NCI-H2081 treated with DMSO at 0.1 percent for 48 hours (cell line): Measurements from ENCODE around the gene CHST4.
"Not testable (repeated sequence)": the region's sequence is repeated elsewhere in the genome, so short reads cannot be mapped to it uniquely, and the experiment has no call there.

ENCODE experiments used
- DNase-seq: peaks from one replicate; lab custom pipeline; 2025; lab: John Stamatoyannopoulos, UW

Gene CHST4

GRCh38 chr16:71524566-71525553 is 1.4 kb upstream of the CHST4 start:
- no peak for DNase-seq

DNA sequence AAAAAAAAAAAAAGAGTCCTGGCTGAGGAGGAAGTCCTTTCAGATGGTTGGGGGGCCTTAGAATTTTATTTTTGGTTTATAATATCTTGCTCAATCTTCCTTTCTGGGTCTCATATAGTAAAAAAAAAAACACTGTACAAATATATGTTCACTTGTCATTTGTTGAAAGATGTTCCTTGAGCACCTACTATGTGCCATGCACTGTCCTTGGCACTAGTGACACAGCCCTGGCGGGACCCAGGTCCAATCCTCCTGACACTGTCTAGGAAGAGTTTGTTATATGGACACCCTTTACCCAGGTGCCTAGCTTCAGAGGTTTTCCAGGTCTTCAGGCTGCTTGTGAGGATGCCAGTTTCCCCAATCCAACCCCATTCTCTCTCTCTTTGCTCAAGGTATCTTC is 2.0 kb downstream of the CHST4 start:
- no peak for DNase-seq

- DNase-seq = no peak
Measured at GRCh38 chr16:71528863-71529262, 2.6 kb downstream of the CHST4 start.

- DNase-seq = no peak
Measured at GRCh38 chr16:71532366-71532765, 6.1 kb downstream of the CHST4 start.

DNA sequence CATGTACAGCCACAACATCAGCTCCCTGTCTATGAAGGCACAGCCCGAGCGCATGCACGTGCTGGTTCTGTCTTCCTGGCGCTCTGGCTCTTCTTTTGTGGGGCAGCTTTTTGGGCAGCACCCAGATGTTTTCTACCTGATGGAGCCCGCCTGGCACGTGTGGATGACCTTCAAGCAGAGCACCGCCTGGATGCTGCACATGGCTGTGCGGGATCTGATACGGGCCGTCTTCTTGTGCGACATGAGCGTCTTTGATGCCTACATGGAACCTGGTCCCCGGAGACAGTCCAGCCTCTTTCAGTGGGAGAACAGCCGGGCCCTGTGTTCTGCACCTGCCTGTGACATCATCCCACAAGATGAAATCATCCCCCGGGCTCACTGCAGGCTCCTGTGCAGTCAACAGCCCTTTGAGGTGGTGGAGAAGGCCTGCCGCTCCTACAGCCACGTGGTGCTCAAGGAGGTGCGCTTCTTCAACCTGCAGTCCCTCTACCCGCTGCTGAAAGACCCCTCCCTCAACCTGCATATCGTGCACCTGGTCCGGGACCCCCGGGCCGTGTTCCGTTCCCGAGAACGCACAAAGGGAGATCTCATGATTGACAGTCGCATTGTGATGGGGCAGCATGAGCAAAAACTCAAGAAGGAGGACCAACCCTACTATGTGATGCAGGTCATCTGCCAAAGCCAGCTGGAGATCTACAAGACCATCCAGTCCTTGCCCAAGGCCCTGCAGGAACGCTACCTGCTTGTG is 10.7 kb downstream of the CHST4 start:
- DNase-seq = no peak

DNA sequence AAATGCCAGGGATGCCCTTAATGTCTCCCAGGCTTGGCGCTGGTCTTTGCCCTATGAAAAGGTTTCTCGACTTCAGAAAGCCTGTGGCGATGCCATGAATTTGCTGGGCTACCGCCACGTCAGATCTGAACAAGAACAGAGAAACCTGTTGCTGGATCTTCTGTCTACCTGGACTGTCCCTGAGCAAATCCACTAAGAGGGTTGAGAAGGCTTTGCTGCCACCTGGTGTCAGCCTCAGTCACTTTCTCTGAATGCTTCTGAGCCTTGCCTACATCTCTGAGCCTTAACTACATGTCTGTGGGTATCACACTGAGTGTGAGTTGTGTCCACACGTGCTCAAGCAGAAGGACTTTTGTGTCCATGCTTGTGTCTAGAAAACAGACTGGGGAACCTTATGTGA is 11.4 kb downstream of the CHST4 start:
- DNase-seq = no peak

DNA sequence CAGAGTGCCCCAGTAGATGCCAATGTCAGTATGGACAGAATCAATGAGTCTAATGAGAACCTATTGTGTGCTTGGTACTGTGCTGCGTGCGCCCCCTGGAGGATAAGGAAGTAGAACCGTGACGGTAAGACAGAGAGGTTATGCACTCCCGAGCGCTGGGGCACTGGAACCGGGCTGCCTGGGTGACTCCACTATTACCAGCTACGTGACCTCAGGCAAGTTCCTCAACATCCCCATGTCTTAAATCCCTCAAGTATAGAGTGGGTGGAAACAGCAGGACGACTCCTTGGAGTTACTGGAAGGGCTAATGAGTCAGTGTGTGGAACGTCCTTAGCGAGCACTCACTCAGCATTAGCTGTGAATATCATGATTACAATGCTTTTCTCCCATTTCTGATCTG is 16.2 kb downstream of the CHST4 start:
- no peak for DNase-seq

DNA sequence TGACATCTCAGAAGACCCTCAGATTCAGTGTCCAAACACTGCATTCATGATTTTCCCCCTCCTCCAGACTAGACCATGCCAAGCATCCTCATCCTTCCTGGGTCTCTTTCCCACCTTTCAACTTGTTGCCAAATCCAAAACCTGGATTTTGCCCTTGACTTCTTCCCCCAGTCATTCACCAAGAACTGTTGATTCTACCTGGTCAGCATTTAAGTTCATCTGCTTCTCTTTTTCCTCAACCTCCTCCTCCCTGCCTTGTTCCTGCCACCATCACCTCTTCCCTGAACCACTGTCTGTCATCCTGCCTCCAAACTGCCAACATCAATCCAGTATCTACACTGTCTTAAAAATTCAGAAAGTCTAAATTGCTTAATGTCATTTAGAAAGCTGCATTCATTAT is 20.9 kb downstream of the CHST4 start:
- no peak for DNase-seq

- no peak for DNase-seq
Measured at GRCh38 chr16:71552698-71553503, 26.7 kb downstream of the CHST4 start.

DNA sequence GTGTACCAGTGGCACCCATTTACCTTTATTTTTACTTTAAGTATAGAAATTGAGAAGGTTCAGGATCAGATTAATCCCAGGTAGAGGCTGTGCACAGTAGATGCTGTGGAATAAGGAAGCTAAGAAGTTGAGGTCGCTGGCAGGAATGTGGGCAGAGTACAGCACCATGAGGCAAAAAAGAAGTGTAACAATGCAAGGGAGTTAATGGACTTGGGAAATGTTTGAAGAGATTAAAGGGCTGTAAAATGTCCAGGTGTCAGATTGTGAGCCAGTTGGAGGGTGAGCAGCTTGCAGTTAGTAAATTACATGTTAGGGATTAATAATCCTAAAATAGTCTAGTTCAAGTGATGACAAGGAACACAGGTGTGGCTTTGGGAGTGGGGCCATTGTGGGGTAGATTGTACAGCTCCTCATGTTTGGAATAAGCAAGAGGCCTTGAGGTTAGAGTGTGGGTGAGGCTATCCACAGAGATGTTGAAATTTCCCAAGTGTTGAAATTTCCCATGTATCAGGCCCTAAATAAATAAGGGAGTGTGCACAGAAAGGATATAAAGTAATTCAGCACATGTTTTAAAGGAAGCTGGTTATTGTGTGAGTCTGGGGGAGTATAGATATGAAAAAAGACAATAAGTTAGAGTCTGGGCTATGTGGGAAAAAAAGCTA is 29.1 kb downstream of the CHST4 start:
- no peak for DNase-seq

DNA sequence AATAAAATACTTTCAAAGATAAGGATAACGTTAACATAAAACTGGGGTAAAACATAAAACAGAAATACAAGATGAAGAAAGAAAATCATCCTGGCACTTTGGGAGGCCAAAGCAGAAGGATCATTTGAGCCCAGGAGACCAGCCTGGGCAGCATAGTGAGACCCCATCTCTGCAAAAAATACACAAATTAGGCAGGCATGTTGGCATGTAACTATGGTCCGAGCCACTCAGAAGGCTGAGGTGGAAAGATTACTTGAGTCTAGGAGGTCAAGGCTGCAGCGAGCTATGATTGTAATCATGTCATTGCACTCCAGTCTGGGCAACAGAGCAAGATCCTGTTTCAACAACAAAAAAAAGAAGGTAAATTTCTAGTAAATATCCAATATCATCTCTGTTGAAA is 31.1 kb downstream of the CHST4 start:
- DNase-seq = no peak

- DNase-seq = no peak
Measured at GRCh38 chr16:71557954-71558582, 31.8 kb downstream of the CHST4 start.

DNA sequence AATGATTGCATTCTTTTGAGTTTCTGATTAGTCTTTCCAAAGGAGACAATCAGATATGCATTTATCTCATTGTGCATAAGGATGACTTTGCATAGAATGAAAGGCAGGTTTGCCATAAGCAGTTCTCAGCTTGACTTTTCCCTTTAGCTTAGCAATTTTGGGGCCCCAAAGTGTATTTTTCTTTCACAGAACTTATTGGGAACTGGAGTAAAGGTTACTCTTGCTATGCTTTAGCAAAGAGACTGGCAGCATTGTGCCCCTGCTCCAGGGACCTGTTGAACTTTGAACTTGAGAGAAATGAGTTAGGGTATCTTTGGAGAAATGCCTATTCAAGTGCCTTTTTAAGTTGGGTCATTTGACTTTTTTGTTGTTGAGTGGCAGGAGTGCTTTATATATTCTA is 33.6 kb downstream of the CHST4 start:
- no peak for DNase-seq

- DNase-seq = not testable (repeated sequence)
Measured at GRCh38 chr16:71561886-71562285, 35.7 kb downstream of the CHST4 start.

- DNase-seq = no peak
Measured at GRCh38 chr16:71562552-71562951, 36.3 kb downstream of the CHST4 start.

GRCh38 chr16:71564335-71564967 is 38.2 kb downstream of the CHST4 start:
- DNase-seq = no peak

- DNase-seq = no peak
Measured at GRCh38 chr16:71565812-71566700, 39.8 kb downstream of the CHST4 start.

DNA sequence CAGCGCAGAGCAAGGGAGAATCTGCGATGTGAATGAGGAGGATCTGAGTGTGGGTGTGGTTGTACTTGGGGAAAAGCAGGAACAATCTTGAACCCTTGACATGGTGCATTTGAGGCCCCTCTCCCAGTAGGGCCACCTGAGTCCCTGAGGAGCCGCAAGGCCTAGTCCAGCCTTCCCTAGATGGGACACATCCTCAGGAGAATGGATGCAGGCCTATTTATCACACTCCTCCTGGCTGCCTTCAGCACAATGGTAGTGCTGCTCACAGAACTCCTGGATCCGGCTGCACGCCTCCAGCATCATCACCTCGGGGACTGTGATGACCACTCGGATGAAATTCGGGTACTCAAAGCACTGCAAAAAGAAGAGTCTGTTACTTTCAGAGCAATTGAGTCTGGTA is 41.7 kb downstream of the CHST4 start:
- no peak for DNase-seq

GRCh38 chr16:71568551-71568950 is 42.3 kb downstream of the CHST4 start:
- no peak for DNase-seq

GRCh38 chr16:71569621-71570020 is 43.4 kb downstream of the CHST4 start:
- no peak for DNase-seq
